CD8-positive, alpha-beta memory T cell (primary cell): ENCODE measurements around the gene FBXO48. TPM values are rescaled to one million over a fixed set of nuclear protein-coding genes. Genes with fewer than 3 reads are reported as not detected.

ENCODE experiments used
- CTCF ChIA-PET: fragments of 350-600 bp; sonication (Branson Sonifier 250); formaldehyde crosslinking; loops from one replicate; lab custom pipeline; 2021; ENCODE audit warnings: antibody characterized with exemption; lab: Charles Lee
- POLR2A ChIA-PET: fragments of 350-600 bp; sonication (Branson Sonifier 250); formaldehyde crosslinking; loops from one replicate; lab custom pipeline; 2021; ENCODE audit warnings: antibody characterized with exemption; lab: Charles Lee
- DNase-seq, 5 donors: peaks; one replicate each; pipeline versions ENCODE4 v3.0.0 to v3.0.0-alpha.2; 2020 to 2022; ENCODE audit warnings: mixed read lengths in 1 of 5
- H3K27ac ChIP-seq: one replicate; pipeline ENCODE4 v1.7.0; 2013; ENCODE audit warnings: low read depth, mild to moderate bottlenecking, low read length, moderate library complexity
- H3K27me3 ChIP-seq: 2 replicates; pipeline ENCODE4 v1.7.0; 2013; ENCODE audit warnings: low read length, mild to moderate bottlenecking; ENCODE audit not compliant: insufficient read depth, poor library complexity, severe bottlenecking
- H3K36me3 ChIP-seq: 2 replicates; pipeline ENCODE4 v1.7.0; 2013; ENCODE audit warnings: mild to moderate bottlenecking, low read length, moderate library complexity; ENCODE audit not compliant: insufficient read depth
- H3K4me1 ChIP-seq: 2 replicates; pipeline ENCODE4 v1.7.0; 2013; ENCODE audit warnings: mild to moderate bottlenecking, low read length, moderate library complexity; ENCODE audit not compliant: insufficient read depth
- H3K4me3 ChIP-seq: 2 replicates; pipeline ENCODE4 v1.7.0; 2013; ENCODE audit warnings: mild to moderate bottlenecking, low read length
- H3K9me3 ChIP-seq: 2 replicates; pipeline ENCODE4 v1.7.0; 2013; ENCODE audit warnings: mild to moderate bottlenecking, low read length
- H3K27ac Mint-ChIP-seq, 8 donors: one replicate each; pipeline ENCODE4 v1.8.0; 2020 to 2021; ENCODE audit warnings: mixed read lengths in 8 of 8, mild to moderate bottlenecking in 6 of 8, inconsistent platforms in 3 of 8, moderate library complexity in 3 of 8
- H3K27me3 Mint-ChIP-seq, 2 donors: one replicate each; pipeline ENCODE4 v1.8.0; 2020 to 2021; ENCODE audit warnings: mixed read lengths in 2 of 2, mild to moderate bottlenecking in 1 of 2, moderate library complexity in 1 of 2
- H3K36me3 Mint-ChIP-seq, 3 donors: one replicate each; pipeline ENCODE4 v1.8.0; 2020 to 2021; ENCODE audit warnings: mixed read lengths in 3 of 3, inconsistent platforms in 1 of 3, mild to moderate bottlenecking in 1 of 3
- H3K4me1 Mint-ChIP-seq, 3 donors: one replicate each; pipeline ENCODE4 v1.8.0; 2020 to 2021; ENCODE audit warnings: mixed read lengths in 3 of 3, inconsistent platforms in 1 of 3, mild to moderate bottlenecking in 1 of 3
- H3K4me3 Mint-ChIP-seq, 7 donors: one replicate each; pipeline ENCODE4 v1.8.0; 2020 to 2021; ENCODE audit warnings: mixed read lengths in 7 of 7, mild to moderate bottlenecking in 6 of 7, moderate library complexity in 4 of 7, inconsistent platforms in 2 of 7
- H3K9me3 Mint-ChIP-seq, 5 donors: one replicate each; pipeline ENCODE4 v1.8.0; 2020 to 2022; ENCODE audit warnings: mixed read lengths in 5 of 5, mild to moderate bottlenecking in 3 of 5, moderate library complexity in 2 of 5, inconsistent platforms in 1 of 5
- polyA plus RNA-seq: library from polyadenylated mRNA; unstranded; fragments of 300-500 nt; fragmentation: Illumina TruSeq; gene quantifications from one replicate; pipeline ENCODE4 v1.2.3, GENCODE V29; 2021
- total RNA-seq, 2 experiments: library from RNA; stranded (reverse); gene quantifications; one replicate each; pipeline ENCODE4 v1.2.3, GENCODE V29; 2021

FBXO48 gene, protein sequence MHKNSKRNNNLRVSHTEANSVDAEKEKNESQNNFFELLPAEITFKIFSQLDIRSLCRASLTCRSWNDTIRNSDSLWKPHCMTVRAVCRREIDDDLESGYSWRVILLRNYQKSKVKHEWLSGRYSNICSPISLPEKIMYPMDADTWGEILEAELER
- total RNA-seq (1 to 10 TPM; 1.5 to 1.6 TPM), polyA plus RNA-seq (0.79 TPM)

DNA sequence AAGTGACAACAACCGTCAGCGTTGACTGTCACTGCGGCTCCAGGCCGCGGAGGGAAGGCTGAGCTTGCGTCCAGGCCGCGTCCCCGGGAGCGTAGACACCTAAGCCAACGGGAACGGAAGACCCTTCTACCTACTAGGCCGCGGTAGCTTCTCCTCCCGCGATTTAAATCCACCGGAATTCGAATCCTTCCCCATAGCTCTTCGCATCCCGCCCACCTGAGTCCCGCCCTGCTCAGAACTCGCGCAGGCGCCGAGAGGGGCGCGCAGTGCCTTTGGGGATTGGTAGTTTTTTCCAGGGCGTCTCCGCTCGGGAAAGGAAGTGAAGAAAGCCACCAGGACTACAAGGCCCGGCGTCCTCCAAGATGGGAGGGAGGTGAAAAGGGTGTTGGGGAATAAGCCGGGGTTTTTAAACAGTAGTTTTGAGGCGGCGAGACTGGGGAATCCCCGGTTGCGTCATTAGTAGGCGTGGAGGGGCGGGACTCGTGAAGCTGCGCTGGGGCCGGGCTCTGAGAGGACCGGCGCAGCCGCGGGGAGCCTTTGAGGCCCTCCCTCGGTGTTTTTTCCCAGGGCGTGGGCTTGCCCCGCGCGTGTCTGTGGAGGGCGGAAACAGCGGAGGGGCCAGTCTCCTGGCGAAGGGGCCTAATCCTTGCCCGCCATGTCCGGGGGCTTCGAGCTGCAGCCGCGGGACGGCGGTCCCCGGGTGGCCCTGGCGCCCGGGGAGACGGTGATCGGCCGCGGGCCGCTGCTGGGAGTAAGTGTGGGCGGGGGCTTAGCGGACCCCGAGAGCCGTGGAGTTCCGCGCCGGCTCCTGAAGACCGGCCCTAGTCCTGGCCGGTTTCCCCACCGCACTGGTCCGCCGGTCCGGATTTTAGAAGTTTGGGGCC lies at the start of gene FBXO48, which contains the start of gene APLF:
Gene FBXO48, minus strand, starts transcription at position 218 of the 884 bp plus-strand sequence. CDS start 2,149 bp downstream, outside the sequence.
Gene APLF, plus strand, starts transcription at position 509 of the 884 bp plus-strand sequence. Its CDS starts 147 bp downstream, at position 656.
- Histone ChIP-seq H3K36me3 (no peaks in the 10 kb centered on the region), H3K27me3 (no peaks in the 10 kb centered on the region), H3K9me3 (no peaks in the 10 kb centered on the region), H3K4me3 (peak within 1 kb of the TSS; percentile 98), H3K27ac (peak within 1 kb of the TSS; percentile 92), H3K4me1 (peaks cover 25% of the 10 kb centered on the region)
- peak; percentile 96 to 99 (median 99) for DNase-seq
- Mint-ChIP-seq H3K27ac (peak within 1 kb of the TSS; percentile 90 to 99 (median 96)), H3K4me1 (peaks cover 31 to 56% (median 42%) of the 10 kb centered on the region in 3 donors), H3K4me3 (peak within 1 kb of the TSS; percentile 92 to 99 (median 97)), H3K36me3 (peaks cover 0 to 9% (median 1%) of the 10 kb centered on the region in 3 donors), H3K9me3 (no peaks in the 10 kb centered on the region), H3K27me3 (no peaks in the 10 kb centered on the region)
- ChIA-PET CTCF (interaction anchor here (0.7 to 7.0 kb wide), 14 partner anchors 11 to 458 kb away, joined by 3 to 55 read pairs (median 4); no protein-coding TSS in a partner anchor), POLR2A (interaction anchor here (0.7 to 1.8 kb wide), 7 partner anchors 14 to 441 kb away, joined by 3 to 9 read pairs (median 4); no protein-coding TSS in a partner anchor)

GRCh38 chr2:68516051-68516955 lies 49.2 kb upstream of the FBXO48 start:
- no peaks in the 10 kb centered on the region for H3K27me3 ChIP-seq
- no peak overlapping the region for H3K27ac ChIP-seq
- H3K4me1 ChIP-seq = no peaks in the 10 kb centered on the region
- no peaks in the 10 kb centered on the region for H3K36me3 ChIP-seq
- Mint-ChIP-seq H3K4me1 (no peaks in the 10 kb centered on the region), H3K27ac (no peak overlapping the region), H3K27me3 (no peaks in the 10 kb centered on the region), H3K4me3 (no peak overlapping the region), H3K9me3 (peaks cover 0 to 13% (median 4%) of the 10 kb centered on the region in 5 donors), H3K36me3 (peaks cover 0 to 6% (median 4%) of the 10 kb centered on the region in 3 donors)
- CTCF ChIA-PET = interaction anchor here (1.0 to 1.5 kb wide), 4 partner anchors 10 to 235 kb away, joined by 3 to 5 read pairs (median 4); partner anchors contain the start of genes APLF and FBXO48
- POLR2A ChIA-PET = interaction anchor here (1.0 to 1.2 kb wide), 2 partner anchors 10 to 264 kb away, joined by 3 to 5 read pairs; partner anchors contain the start of gene PPP3R1
- no peak overlapping the region for H3K4me3 ChIP-seq
- DNase-seq = no peak
- no peaks in the 10 kb centered on the region for H3K9me3 ChIP-seq

- Histone ChIP-seq H3K36me3 (no peaks in the 10 kb centered on the region), H3K4me1 (no peaks in the 10 kb centered on the region), H3K4me3 (no peak overlapping the region), H3K9me3 (no peaks in the 10 kb centered on the region), H3K27me3 (no peaks in the 10 kb centered on the region), H3K27ac (no peak overlapping the region)
- Mint-ChIP-seq H3K27ac (no peak overlapping the region), H3K4me3 (peak overlapping the region in 1 of 7 donors; percentile 5), H3K9me3 (peaks cover 0 to 13% (median 4%) of the 10 kb centered on the region in 5 donors), H3K36me3 (peaks cover 0 to 6% (median 4%) of the 10 kb centered on the region in 3 donors), H3K27me3 (no peaks in the 10 kb centered on the region), H3K4me1 (no peaks in the 10 kb centered on the region)
- CTCF ChIA-PET = interaction anchor here (1.6 kb wide), 1 partner anchor 27 kb away, joined by 3 read pairs; no protein-coding TSS in a partner anchor
- POLR2A ChIA-PET = no interaction called here
- no peak for DNase-seq
Measured at GRCh38 chr2:68514316-68514929, 47.3 kb upstream of the FBXO48 start.

DNA sequence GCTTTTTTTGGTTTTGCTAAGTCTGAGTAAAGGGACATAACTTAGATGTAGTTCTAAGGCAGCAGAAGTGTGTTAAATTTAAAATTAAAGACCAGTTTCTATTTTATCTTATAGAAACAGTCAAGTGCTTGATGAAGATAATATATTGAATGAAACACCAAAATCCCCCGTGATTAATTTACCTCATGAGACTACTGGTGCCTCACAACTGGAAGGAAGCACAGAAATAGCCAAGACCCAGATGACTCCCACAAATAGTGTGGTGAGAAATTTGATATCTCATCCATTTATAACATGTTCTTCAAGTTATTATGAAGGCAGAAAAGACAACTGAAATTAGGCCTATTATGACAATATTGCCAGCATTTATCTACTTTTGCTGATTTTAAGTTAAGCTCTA lies 45.9 kb upstream of the FBXO48 start:
- H3K36me3 Mint-ChIP-seq = peaks cover 3 to 14% (median 9%) of the 10 kb centered on the region in 3 donors
- Histone ChIP-seq H3K9me3 (no peaks in the 10 kb centered on the region), H3K36me3 (no peaks in the 10 kb centered on the region), H3K27me3 (no peaks in the 10 kb centered on the region), H3K27ac (no peak overlapping the region), H3K4me1 (no peaks in the 10 kb centered on the region), H3K4me3 (no peak overlapping the region)
- POLR2A ChIA-PET = no interaction called here
- DNase-seq = no peak
- no peaks in the 10 kb centered on the region for H3K4me1 Mint-ChIP-seq
- H3K27me3 Mint-ChIP-seq = no peaks in the 10 kb centered on the region
- H3K4me3 Mint-ChIP-seq = no peak overlapping the region
- CTCF ChIA-PET = interaction anchor here (1.6 kb wide), 1 partner anchor 25 kb away, joined by 3 read pairs; no protein-coding TSS in a partner anchor
- H3K9me3 Mint-ChIP-seq = peaks cover 0 to 13% (median 4%) of the 10 kb centered on the region in 5 donors
- no peak overlapping the region for H3K27ac Mint-ChIP-seq

- H3K4me3 Mint-ChIP-seq = no peak overlapping the region
- DNase-seq = no peak
- H3K9me3 Mint-ChIP-seq = peaks cover 0 to 13% (median 4%) of the 10 kb centered on the region in 5 donors
- H3K4me1 Mint-ChIP-seq = peaks cover under 1 to 4% (median 3%) of the 10 kb centered on the region in 3 donors
- no peaks in the 10 kb centered on the region for H3K27me3 Mint-ChIP-seq
- Histone ChIP-seq H3K27ac (no peak overlapping the region), H3K27me3 (no peaks in the 10 kb centered on the region), H3K4me1 (no peaks in the 10 kb centered on the region), H3K4me3 (no peak overlapping the region), H3K36me3 (no peaks in the 10 kb centered on the region), H3K9me3 (no peaks in the 10 kb centered on the region)
- H3K27ac Mint-ChIP-seq = no peak overlapping the region
- ChIA-PET POLR2A (no interaction called here), CTCF (no interaction called here)
- H3K36me3 Mint-ChIP-seq = peaks cover 3 to 17% (median 9%) of the 10 kb centered on the region in 3 donors
Measured at GRCh38 chr2:68512326-68512725, 45.2 kb upstream of the FBXO48 start.

- Mint-ChIP-seq H3K36me3 (peaks cover 4 to 13% (median 5%) of the 10 kb centered on the region in 3 donors), H3K27ac (peak overlapping the region; percentile 1 to 90 (median 72)), H3K4me3 (peak overlapping the region in 6 of 7 donors; percentile 30 to 73 (median 56)), H3K4me1 (peaks cover 21 to 25% (median 24%) of the 10 kb centered on the region in 3 donors), H3K27me3 (no peaks in the 10 kb centered on the region), H3K9me3 (peaks cover 0 to 4% (median 0%) of the 10 kb centered on the region in 5 donors)
- H3K4me1 ChIP-seq = peaks cover 14% of the 10 kb centered on the region
- no peak overlapping the region for H3K4me3 ChIP-seq
- POLR2A ChIA-PET = interaction anchor here (0.8 to 1.4 kb wide), 4 partner anchors 10 to 39 kb away, joined by 3 to 5 read pairs (median 4); partner anchors contain the start of genes APLF and FBXO48
- CTCF ChIA-PET = interaction anchor here (0.9 to 2.4 kb wide), 7 partner anchors 10 to 402 kb away, joined by 3 to 18 read pairs (median 5); no protein-coding TSS in a partner anchor
- no peaks in the 10 kb centered on the region for H3K36me3 ChIP-seq
- no peak overlapping the region for H3K27ac ChIP-seq
- DNase-seq = no peak
- H3K9me3 ChIP-seq = no peaks in the 10 kb centered on the region
- no peaks in the 10 kb centered on the region for H3K27me3 ChIP-seq
Measured at GRCh38 chr2:68506170-68506569, 39.1 kb upstream of the FBXO48 start.
